ENCODE data around the gene SLC35F3.
A peak's percentile ranks its signal among the peaks of the same experiment; 100 is the strongest.

Gene SLC35F3

DNA sequence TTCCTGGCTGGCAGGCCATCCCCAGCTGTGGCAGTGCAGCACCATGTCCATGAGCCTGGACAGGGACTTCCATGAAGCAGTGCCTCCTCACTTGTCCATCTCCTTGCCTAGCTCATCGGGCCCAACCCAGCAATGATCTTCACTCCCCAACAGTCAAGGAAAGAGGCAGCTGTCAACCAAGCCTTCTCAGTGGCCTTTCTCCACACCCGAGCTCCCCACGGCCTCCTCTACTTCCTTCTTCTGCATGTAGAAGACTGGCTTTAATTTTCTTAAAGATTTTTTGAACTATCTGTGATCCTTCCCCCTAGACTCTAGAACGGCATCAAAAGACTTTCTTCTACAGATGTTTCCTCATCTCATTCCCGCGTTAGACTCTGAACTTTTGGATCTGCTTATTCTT, 403.2 kb downstream of the SLC35F3 start:
- TF ChIP-seq, protein P1, sequence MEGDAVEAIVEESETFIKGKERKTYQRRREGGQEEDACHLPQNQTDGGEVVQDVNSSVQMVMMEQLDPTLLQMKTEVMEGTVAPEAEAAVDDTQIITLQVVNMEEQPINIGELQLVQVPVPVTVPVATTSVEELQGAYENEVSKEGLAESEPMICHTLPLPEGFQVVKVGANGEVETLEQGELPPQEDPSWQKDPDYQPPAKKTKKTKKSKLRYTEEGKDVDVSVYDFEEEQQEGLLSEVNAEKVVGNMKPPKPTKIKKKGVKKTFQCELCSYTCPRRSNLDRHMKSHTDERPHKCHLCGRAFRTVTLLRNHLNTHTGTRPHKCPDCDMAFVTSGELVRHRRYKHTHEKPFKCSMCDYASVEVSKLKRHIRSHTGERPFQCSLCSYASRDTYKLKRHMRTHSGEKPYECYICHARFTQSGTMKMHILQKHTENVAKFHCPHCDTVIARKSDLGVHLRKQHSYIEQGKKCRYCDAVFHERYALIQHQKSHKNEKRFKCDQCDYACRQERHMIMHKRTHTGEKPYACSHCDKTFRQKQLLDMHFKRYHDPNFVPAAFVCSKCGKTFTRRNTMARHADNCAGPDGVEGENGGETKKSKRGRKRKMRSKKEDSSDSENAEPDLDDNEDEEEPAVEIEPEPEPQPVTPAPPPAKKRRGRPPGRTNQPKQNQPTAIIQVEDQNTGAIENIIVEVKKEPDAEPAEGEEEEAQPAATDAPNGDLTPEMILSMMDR (IDR thresholded peaks at IDR 0.05; ENCODE audit: low read depth, low read length), result no peak
- no peak for DNase-seq (ENCODE audit: extremely low read depth, low read depth)

DNA sequence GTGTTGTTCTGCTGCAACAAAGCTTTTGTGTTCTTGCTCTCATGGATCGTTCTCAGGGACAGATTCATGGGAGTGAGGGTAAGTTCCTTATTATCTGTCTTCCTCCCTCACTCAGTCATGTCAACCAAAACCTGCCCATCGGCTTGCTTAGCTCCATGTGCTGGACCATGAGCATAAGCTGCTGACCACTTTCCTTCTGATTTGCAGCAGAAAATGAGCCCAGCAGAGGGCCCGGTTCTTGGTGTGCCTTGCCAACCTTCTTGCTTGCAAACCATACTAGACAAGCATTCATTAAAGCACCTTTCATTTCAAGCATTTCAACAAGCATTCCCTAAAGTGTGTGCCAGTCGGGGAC, 404.7 kb downstream of the SLC35F3 start:
- TF ChIP-seq, protein P1 (IDR thresholded peaks at IDR 0.05; ENCODE audit: low read depth, low read length), result no peak
- no peak for DNase-seq (ENCODE audit: extremely low read depth, low read depth)

- DNase-seq (ENCODE audit: extremely low read depth, low read depth), result peak; percentile 7
- TF ChIP-seq, protein P1 (IDR thresholded peaks at IDR 0.05; ENCODE audit: low read depth, low read length), result peak; percentile 96
Observed at GRCh38 chr1:234309598-234310459, 405.4 kb downstream of the SLC35F3 start.

- DNase-seq (ENCODE audit: extremely low read depth, low read depth), result no peak
- TF ChIP-seq, protein P1 (IDR thresholded peaks at IDR 0.05; ENCODE audit: low read depth, low read length), result no peak
Observed at GRCh38 chr1:234310460-234310817, 406.0 kb downstream of the SLC35F3 start.

DNA sequence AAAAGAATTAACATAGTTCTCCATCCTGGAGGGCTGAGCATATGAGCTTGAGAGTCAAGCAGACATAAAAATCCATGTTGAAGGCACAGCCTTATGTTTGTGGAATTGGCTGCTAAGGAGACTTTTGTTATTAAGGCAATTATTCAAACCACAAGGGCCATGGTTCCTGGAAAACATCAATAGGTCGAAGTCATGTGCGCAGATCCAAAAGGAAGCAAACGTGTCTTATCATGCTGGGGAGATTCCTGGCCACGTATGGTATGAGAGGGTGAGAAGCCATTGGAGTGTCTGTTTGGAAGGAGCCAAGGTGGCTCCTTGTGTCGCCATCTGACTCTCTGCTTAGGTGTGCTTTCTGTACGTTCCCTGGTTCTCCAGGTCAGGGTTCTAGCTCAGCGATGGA, 406.9 kb downstream of the SLC35F3 start:
- TF ChIP-seq, protein P1 (IDR thresholded peaks at IDR 0.05; ENCODE audit: low read depth, low read length), result no peak
- no peak for DNase-seq (ENCODE audit: extremely low read depth, low read depth)

GRCh38 chr1:234313171-234313570, 408.7 kb downstream of the SLC35F3 start:
- DNase-seq (ENCODE audit: extremely low read depth, low read depth), result no peak
- TF ChIP-seq, protein P1 (IDR thresholded peaks at IDR 0.05; ENCODE audit: low read depth, low read length), result no peak

- TF ChIP-seq, protein P1 (IDR thresholded peaks at IDR 0.05; ENCODE audit: low read depth, low read length), result no peak
- peak; percentile 14 for DNase-seq (ENCODE audit: extremely low read depth, low read depth)
Observed at GRCh38 chr1:234315091-234315541, 410.6 kb downstream of the SLC35F3 start.
